HepG2 (cell line): ENCODE data around the gene NFKBIZ.

Source experiments
- BRCA1 ChIP-seq: sonication (generic); formaldehyde crosslinking; IDR thresholded peaks from 2 replicates; pipeline ENCODE4 v1.4.0; 2020; ENCODE audit warnings: missing genetic modification reagents
- MAFK ChIP-seq, 2 experiments: IDR thresholded peaks in 1 of 2; conservative IDR thresholded peaks in 1 of 2; 2 replicates each; pipeline ENCODE4 v1.6.1; 2011; ENCODE audit warnings: improper control_type of control experiment in 2 of 2, low read length in 2 of 2
- ZSCAN25 ChIP-seq: sonication (generic); formaldehyde crosslinking; IDR thresholded peaks from 2 replicates; pipeline ENCODE4 v1.8.0; 2022; ENCODE audit warnings: mild to moderate bottlenecking, missing genetic modification reagents

DNA sequence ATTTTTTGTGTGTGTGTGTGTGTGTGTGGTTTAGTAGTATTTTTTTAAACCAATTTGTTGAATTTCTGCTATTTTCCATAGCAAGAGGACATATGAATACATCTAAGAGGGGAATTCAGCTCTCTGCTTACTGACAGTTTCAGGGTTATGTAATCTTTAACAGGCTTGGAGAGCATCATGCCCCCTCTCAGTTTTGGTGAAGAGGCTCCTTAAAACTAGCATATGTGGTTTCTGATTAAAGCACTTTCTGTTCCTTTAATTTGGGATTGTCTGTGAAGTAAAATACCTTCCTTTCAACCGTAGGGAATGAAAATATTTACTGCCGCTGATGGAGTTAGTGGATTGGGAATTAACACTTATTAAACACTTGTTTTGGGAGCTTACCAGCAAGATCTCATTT lies 19.4 kb upstream of the NFKBIZ start:
- TF ChIP-seq MAFK (conservative IDR thresholded peaks at IDR 0.05 in 1 of 2, IDR thresholded peaks at IDR 0.05 in 1 of 2; ENCODE audit: low read length in 2 of 2) (no peak), ZSCAN25 (CRISPR knock-in tag) (no peak), BRCA1 (no peak)
